HUES6 (cell line): Measurements from ENCODE around the gene FCER2.
A peak's percentile ranks its signal among the peaks of the same experiment; 100 is the strongest.

Experiments used
- H3K27ac ChIP-seq: 2 replicates; pipeline ENCODE4 v1.7.0; 2013; ENCODE audit warnings: low read depth, mild to moderate bottlenecking, low read length, inconsistent platforms
- H3K27me3 ChIP-seq: 2 replicates; pipeline ENCODE4 v1.6.1; 2013; ENCODE audit warnings: low read length; ENCODE audit not compliant: control insufficient read depth, insufficient read depth
- H3K36me3 ChIP-seq: 2 replicates; pipeline ENCODE4 v1.6.1; 2013; ENCODE audit warnings: low read length; ENCODE audit not compliant: control insufficient read depth, insufficient read depth
- H3K4me1 ChIP-seq: 2 replicates; pipeline ENCODE4 v1.6.1; 2013; ENCODE audit warnings: low read length; ENCODE audit not compliant: control insufficient read depth, insufficient read depth
- H3K4me3 ChIP-seq: 2 replicates; pipeline ENCODE4 v1.5.1; 2013; ENCODE audit warnings: low read depth, low read length
- H3K9ac ChIP-seq: one replicate; pipeline ENCODE4 v1.6.1; 2013; ENCODE audit warnings: mild to moderate bottlenecking, low read length
- H3K9me3 ChIP-seq: 2 replicates; pipeline ENCODE4 v1.6.1; 2013; ENCODE audit warnings: low read depth, low read length; ENCODE audit not compliant: control insufficient read depth, insufficient read depth

FCER2 gene

DNA sequence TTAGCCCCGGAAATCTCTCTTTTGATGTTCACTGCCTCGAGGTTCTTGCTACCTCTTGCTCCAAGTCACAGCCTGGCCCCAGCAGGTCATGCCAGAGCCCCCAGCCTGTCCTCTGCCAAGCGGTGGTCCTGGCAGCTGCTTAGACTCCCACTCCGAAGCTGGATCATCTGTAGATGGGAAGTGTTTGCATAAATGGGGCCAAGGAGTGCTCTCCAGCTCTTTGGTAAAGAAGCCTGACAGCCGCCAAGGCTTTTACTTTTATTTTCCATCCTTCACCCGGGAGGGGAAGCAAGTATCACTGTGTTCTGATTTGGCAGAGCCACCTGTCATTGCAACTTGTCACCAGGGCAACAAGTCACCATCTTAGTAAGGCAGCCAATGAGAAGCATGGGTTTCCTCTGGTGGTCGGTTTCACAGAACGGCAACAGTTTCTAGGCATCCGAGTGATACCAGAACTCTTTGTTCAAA, 43.7 kb downstream of the FCER2 start:
- no peaks in the 10 kb centered on the region for H3K9me3 ChIP-seq
- no peak overlapping the region for H3K27ac ChIP-seq
- H3K36me3 ChIP-seq, result no peaks in the 10 kb centered on the region
- H3K4me1 ChIP-seq, result no peaks in the 10 kb centered on the region
- peaks cover 25% of the 10 kb centered on the region for H3K27me3 ChIP-seq
- H3K9ac ChIP-seq, result no peak overlapping the region
- no peak overlapping the region for H3K4me3 ChIP-seq

DNA sequence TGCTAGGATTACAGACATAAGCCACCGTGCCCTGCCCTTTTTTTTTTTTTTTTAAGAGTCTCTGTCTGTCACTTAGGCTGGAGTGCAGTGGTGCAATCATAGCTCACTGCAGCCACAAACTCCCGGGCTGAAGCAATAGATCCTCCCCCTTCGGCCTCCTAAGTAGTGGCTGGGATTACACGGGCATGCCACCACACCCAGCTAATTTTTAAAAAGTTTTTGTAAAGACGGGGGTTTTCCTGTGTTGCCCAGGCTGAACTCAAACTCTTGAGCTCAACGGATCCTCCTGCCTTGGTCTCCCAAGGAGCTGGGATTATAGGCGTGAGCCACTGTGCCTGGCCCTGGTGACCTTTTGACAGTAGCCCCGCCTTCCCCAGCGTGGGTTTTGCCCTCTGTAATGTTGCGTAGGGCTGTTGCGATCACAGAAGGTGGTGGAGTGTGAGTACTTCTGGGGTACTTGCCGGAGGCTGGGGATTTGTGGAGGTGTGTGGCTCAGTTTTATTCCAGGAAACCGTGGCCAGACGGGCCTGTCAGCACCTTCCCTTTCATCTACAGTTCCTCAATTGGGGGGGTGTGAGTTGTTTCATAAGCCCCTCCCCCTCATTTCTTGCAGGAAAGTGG, 44.7 kb downstream of the FCER2 start:
- Histone ChIP-seq H3K9me3 (no peaks in the 10 kb centered on the region), H3K36me3 (no peaks in the 10 kb centered on the region), H3K9ac (no peak overlapping the region), H3K4me1 (peaks cover 2% of the 10 kb centered on the region), H3K4me3 (no peak overlapping the region), H3K27me3 (peaks cover 31% of the 10 kb centered on the region), H3K27ac (no peak overlapping the region)

DNA sequence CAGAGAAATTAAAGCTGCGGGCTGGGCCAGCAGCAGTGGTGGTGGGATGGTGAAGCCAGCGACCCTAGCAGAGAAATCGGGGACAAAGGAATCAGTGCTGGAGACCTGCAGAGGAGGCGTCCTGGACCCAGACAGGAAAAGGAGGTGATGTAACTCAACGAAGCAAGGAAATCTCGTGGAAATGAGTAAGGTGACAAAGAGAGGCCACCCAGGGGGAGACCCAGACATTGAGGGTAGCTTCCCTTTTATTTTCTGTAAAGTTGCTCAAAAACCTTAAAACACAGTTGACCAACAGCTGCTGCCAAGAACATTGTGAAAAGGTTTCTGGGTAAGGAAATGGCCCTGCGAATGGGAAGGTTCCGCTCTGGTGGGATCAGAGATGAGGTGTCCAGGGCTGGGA, 46.4 kb downstream of the FCER2 start:
- no peak overlapping the region for H3K9ac ChIP-seq
- H3K36me3 ChIP-seq, result no peaks in the 10 kb centered on the region
- H3K27ac ChIP-seq, result no peak overlapping the region
- H3K27me3 ChIP-seq, result peaks cover 34% of the 10 kb centered on the region
- peaks cover 4% of the 10 kb centered on the region for H3K4me1 ChIP-seq
- no peak overlapping the region for H3K4me3 ChIP-seq
- H3K9me3 ChIP-seq, result no peaks in the 10 kb centered on the region

DNA sequence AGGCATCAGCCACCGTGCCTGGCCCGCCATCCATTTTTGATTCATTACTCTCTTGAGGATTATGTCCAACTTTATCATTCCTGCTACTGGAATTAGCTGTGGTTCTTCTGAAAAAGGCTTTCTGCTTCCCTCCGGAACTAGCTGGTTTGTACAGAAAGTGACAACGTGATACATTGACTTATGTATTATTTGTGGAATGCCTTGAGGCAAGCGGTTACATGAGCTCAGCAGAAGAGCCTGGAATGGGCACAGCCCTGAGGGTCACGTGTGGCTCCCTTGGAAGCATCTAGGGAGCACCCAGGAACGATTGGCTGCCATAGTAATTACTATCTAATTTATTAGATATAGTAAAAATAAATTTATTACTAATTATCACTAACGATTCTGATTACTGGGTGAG, 47.5 kb downstream of the FCER2 start:
- Histone ChIP-seq H3K9ac (no peak overlapping the region), H3K4me1 (peaks cover 4% of the 10 kb centered on the region), H3K27ac (no peak overlapping the region), H3K4me3 (no peak overlapping the region), H3K9me3 (no peaks in the 10 kb centered on the region), H3K27me3 (peaks cover 40% of the 10 kb centered on the region), H3K36me3 (no peaks in the 10 kb centered on the region)

DNA sequence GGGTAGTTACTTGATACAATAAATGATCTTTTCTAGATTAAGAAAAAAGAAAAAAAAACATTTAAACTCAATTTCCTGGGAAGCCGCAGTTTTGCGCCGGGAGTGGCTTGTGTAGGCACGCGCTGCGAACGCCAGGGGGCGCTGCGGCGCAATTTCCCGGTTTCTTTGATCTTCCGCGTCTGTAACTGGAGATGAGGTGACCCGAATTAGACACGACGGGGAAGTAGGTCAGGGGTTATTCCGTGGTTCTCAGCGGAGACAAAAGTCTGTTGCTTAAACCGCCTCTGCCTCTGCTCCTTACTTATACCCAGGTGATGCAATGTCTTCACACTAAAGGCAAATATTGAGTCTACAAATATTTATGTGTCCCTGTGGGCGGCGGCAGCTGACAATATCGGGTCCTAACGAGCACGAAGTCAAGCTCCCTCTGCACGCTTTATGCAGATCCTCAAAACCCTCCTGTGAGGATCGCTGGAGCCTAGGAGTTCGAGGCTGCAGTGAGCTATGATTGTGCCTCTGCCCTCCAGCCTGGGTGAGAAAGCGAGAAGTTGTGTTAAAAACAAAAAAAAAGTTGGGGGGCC, 49.8 kb downstream of the FCER2 start:
- Histone ChIP-seq H3K36me3 (0 out of 2 replicates have a peak, but pooled peaks cover 3% of the 10 kb centered on the region), H3K4me3 (peak overlapping the region; percentile 49), H3K4me1 (peaks cover 4% of the 10 kb centered on the region), H3K27ac (no peak overlapping the region), H3K9me3 (no peaks in the 10 kb centered on the region), H3K27me3 (peaks cover 31% of the 10 kb centered on the region), H3K9ac (no peak overlapping the region)

DNA sequence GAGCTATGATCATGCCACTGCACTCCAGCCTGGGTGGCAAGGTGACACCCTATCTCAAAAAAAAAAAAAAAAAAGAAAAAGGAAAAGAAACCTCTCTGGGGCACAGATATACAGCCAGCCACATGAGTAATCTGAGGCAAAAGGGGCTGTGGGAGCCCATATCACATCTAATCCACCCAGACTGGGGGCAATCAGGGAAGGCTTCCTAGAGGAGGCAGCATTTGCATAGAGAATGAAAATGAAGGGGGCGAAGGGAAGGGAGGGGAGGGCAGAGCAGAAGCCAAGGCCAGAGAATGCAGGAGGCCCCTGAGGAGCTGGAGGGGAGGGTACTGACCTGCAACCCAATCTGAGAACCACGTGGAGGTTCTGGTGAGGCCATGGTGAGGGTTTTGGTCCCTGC, 51.8 kb downstream of the FCER2 start:
- no peak overlapping the region for H3K4me3 ChIP-seq

DNA sequence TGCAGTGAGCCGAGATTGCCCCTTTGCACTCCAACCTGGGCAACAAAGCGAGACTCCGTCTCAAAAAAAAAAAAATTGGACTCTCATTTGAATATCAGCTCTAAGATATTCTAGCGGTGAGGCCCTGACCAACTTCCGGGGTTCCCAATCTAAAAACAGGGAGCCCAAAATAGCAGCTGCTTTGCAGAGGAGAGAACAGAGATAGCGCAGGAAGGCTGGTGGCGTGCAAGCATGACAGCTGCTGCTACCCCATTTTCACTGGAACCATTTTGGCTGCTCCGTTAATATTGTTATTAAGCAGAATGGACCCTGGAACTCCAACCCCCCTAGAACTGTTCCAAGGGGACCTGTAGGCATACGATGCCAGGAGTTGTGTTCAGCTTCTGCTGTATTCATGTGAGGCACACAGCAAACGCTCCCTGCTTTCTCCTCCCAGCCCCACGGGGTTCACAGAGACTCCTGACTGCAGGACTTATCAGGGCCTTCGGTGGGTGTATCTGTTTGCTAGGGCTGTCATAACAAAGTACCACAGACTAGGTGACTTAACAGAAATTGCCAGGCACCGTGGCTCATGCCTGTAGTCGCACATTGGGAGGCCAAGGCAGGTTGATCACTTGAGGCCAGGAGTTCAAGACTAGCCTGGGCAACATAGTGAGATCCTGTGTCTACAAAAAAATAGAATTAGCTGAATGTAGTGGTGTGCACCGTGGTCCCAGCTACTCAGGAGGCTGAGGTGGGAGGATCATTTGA, 53.5 kb downstream of the FCER2 start:
- Histone ChIP-seq H3K36me3 (peaks cover 13% of the 10 kb centered on the region), H3K4me1 (peaks cover 4% of the 10 kb centered on the region), H3K27me3 (peaks cover 26% of the 10 kb centered on the region), H3K9me3 (no peaks in the 10 kb centered on the region), H3K27ac (no peak overlapping the region), H3K4me3 (no peak overlapping the region), H3K9ac (no peak overlapping the region)

More for the DNA sequence above, 51.8 kb downstream of the FCER2 start:
- peaks cover 7% of the 10 kb centered on the region for H3K36me3 ChIP-seq
- peaks cover 26% of the 10 kb centered on the region for H3K27me3 ChIP-seq
- peaks cover 4% of the 10 kb centered on the region for H3K4me1 ChIP-seq
- no peaks in the 10 kb centered on the region for H3K9me3 ChIP-seq
- H3K9ac ChIP-seq, result no peak overlapping the region
- no peak overlapping the region for H3K27ac ChIP-seq

DNA sequence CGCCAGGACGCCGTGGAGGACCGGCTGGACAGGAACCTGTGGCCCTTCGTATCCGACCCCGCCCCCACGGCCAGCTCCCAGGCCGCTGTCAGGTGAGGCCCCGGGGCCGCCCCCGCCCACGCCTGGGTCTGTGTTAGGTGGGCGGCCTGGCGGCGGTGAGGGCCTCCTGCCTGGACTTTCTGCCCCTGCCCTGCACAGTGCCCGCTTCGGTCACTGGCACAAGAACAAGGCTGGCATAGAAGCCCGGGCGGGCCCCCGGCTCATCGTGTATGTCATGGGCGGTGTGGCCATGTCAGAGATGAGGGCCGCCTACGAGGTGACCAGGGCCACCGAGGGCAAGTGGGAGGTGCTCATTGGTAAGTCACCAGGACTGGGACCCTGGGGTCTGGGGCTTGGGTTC, 54.8 kb downstream of the FCER2 start:
- Histone ChIP-seq H3K4me1 (peaks cover under 1% of the 10 kb centered on the region), H3K36me3 (peaks cover 15% of the 10 kb centered on the region), H3K9ac (no peak overlapping the region)

DNA sequence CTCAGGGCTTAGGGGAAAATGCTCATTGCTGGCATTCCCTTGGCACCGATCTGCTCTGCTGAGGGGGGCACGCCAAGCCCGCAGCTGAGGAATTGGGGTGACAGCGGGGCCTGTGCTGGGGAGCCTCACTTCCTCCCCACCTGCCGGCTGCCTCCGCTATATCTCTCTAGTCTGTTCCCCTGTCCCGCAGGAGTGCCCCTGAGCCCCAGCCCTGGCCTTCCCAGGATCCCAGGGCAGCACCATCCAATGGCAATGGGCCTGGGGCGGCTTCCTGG, 55.6 kb downstream of the FCER2 start:
- H3K27ac ChIP-seq, result no peak overlapping the region
- H3K27me3 ChIP-seq, result peaks cover 15% of the 10 kb centered on the region
- no peak overlapping the region for H3K9ac ChIP-seq
- H3K4me1 ChIP-seq, result no peaks in the 10 kb centered on the region
- H3K9me3 ChIP-seq, result no peaks in the 10 kb centered on the region
- peaks cover 15% of the 10 kb centered on the region for H3K36me3 ChIP-seq
- H3K4me3 ChIP-seq, result no peak overlapping the region

More for the DNA sequence above, 54.8 kb downstream of the FCER2 start:
- H3K9me3 ChIP-seq, result no peaks in the 10 kb centered on the region
- no peak overlapping the region for H3K4me3 ChIP-seq
- H3K27me3 ChIP-seq, result peaks cover 16% of the 10 kb centered on the region
- no peak overlapping the region for H3K27ac ChIP-seq

DNA sequence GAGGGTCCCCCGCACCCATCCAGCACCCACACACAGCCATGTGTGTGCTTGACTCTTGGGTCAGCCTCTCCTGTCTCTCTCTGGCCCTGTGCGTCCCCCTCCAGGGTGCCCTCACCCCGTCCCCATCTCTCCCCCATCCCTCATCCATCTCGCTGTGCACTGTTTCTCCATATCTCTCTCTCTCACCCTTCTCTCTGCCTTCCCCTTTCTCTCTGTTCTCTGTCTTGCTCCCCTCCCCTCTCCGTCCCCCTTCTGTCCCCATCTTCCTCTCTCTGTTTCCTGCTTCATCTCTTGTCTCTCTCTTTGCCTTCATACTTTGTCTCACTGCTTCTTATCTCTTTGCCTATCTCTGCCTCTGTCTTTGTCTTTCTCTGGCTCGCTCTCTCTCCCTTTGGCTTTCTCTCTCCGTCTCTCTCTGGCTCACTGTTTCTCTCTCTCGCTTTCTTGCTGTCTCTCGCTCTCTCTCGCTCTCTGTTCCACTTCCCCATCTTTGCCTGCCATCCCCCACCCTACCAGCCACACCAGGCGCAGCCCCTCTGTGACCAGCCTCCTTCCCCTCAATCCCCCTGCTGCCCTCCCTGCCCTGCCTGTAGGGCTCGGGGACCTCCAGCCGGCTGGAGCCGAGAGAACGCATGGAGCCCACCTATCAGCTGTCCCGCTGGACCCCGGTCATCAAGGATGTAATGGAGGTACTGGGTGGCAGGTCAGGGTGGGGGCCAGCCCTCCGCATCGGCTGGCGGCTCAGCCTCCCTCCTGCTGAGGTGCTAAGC, 56.1 kb downstream of the FCER2 start:
- H3K4me3 ChIP-seq, result no peak overlapping the region

DNA sequence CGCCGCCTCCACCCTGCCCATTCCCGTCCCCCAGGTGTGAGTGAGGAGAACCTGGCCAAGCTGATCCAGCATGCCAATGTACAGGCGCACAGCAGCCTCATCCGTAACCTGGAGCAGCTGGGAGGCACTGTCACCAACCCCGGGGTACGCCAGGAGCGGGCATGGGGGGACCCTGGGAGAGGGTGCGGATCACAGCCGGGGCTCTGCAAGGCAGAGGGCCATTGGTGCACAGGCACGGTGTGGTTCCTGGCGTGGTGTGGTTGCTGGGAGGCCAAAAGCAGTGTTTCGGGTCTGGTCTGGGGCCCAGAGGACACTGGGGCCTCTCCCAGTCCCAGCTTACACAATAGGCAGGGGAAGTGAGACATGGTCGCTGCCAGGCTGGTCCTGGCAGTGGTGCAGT, 56.8 kb downstream of the FCER2 start:
- Histone ChIP-seq H3K4me3 (no peak overlapping the region), H3K36me3 (peaks cover 18% of the 10 kb centered on the region), H3K9ac (no peak overlapping the region), H3K27me3 (peaks cover 3% of the 10 kb centered on the region; the same call in 1 of the 2 replicates), H3K27ac (no peak overlapping the region), H3K4me1 (no peaks in the 10 kb centered on the region), H3K9me3 (no peaks in the 10 kb centered on the region)

More for the DNA sequence above, 56.1 kb downstream of the FCER2 start:
- Histone ChIP-seq H3K9me3 (no peaks in the 10 kb centered on the region), H3K27ac (no peak overlapping the region), H3K4me1 (no peaks in the 10 kb centered on the region), H3K36me3 (peaks cover 15% of the 10 kb centered on the region), H3K9ac (no peak overlapping the region), H3K27me3 (peaks cover 9% of the 10 kb centered on the region)
